ENCODE results near the gene ULK4.
"Not testable (repeated sequence)": the region's sequence is repeated elsewhere in the genome, so short reads cannot be mapped to it uniquely, and the experiment has no call there.

The ULK4 gene

GRCh38 chr3:41565948-41566514, 395.9 kb downstream of the ULK4 start:
- no peak for FAIRE-seq

- FAIRE-seq = no peak
These were observed 396.9 kb downstream of the ULK4 start for GRCh38 chr3:41565003-41565402.

- FAIRE-seq = not testable (repeated sequence)
These were observed 405.7 kb downstream of the ULK4 start for GRCh38 chr3:41556245-41556644.

GRCh38 chr3:41532976-41533375, 428.9 kb downstream of the ULK4 start:
- FAIRE-seq = no peak

DNA sequence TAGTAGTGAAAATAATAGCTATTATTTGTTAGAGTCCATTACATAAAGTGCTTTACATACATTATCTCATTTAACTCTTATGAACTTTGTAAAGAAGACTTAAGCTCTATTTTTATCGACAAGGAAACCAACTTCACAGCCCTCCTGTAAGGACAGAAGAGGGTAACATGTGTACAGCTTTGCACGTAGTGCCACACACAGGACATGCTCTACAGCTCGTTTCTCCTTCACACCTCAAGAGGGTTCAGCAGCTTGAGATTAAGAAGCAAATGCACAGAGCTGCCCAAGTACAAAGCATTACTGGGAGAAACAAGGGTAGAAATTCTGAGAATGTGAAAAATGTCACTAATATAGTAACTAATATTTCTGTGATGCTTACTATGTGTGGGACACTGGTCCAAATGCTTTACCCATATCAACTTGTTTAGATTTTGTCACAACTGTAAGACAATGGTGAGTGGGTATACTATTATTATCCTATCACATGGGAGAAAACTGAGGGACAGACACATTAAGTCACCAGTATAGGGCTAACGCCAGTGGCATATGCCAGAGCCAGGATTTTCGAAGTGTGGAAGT, 434.8 kb downstream of the ULK4 start:
- FAIRE-seq = no peak

GRCh38 chr3:41525303-41526064, 436.4 kb downstream of the ULK4 start:
- no peak for FAIRE-seq

DNA sequence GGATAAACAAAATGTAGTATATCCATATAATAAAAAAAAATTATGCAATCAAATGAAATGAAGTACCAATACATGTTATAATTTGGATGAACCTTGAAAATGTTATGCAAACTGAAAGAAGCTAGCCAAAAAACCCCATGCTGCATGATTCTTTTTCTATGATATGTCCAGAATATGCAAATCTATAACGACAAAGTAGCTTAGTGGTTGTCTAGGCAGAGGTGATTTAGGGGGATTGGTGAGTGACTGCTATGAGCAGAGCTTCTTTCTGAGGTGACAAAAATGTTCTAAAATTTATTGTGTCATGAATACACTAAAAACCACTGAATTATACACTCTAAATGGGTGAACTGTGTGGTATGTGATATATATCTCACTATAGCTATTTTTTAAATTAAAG, 438.0 kb downstream of the ULK4 start:
- FAIRE-seq = no peak

DNA sequence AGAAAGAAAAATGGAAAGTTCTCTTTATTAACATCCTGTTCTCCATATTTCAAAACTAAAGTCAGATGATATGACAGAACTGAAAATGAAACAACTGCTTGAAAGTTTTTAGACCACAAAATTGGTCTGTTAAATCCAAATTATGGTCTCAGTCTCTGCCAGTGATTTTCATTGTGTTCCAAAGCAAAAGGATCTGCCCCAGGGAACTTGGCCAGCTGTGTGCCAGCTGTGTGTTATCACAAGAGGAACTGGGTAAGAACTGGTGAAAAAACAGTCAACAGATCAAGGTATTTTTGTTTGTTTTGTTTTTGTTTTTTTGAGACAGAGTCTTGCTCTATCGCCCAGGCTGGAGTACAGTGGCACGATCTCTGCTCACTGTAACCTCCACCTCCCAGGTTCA, 439.3 kb downstream of the ULK4 start:
- FAIRE-seq = no peak

- FAIRE-seq = no peak
These were observed 440.8 kb downstream of the ULK4 start for GRCh38 chr3:41521010-41521655.

- FAIRE-seq = no peak
These were observed 442.2 kb downstream of the ULK4 start for GRCh38 chr3:41519746-41520145.

DNA sequence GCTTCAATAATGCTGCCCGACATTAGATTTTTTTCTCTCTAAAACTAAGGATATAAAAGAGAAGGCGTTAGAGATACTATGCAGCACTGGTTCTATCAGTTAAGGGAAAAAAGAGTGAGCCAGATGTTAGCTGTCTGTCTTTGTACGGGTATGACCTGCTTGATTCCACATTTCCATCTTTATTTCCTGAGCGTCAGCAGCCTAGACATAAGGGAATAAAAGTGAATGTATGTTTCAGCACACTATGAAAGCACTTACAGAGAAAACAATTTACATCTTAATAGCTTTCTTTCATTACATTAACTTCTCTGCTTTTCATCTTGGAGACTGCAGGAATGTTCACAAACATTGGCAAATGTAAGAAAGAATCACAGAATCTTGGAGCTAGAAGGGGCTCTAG, 443.3 kb downstream of the ULK4 start:
- FAIRE-seq = no peak

DNA sequence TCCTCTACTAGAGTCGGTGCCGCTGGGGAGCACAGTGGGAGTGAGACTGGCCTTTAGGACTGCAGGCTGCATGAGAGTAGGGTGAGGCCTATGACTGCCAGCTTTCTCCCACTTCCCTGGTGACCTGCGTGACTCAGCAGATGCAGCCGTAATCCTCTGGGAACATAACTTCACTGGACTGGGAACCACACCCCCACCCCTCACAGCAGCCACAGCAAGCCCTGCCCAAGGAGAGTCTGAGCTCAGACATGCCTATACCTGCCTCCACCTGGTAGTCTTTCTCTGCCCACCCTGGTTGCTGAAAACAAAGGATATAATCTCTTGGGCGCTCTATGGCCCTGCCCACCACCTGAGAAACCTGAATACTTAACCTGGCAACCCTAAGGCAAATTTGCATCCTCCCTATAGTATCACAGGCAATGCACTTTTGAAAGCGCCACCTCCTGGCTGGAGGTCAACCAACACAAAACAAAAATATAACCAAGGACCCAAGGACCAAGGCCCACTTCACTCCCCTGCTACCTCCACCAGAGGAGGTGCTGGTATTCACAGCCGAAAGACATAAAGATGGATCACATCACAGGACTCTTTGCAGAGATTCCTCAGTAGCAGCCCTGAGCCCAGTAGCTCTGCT, 453.7 kb downstream of the ULK4 start:
- FAIRE-seq = no peak

DNA sequence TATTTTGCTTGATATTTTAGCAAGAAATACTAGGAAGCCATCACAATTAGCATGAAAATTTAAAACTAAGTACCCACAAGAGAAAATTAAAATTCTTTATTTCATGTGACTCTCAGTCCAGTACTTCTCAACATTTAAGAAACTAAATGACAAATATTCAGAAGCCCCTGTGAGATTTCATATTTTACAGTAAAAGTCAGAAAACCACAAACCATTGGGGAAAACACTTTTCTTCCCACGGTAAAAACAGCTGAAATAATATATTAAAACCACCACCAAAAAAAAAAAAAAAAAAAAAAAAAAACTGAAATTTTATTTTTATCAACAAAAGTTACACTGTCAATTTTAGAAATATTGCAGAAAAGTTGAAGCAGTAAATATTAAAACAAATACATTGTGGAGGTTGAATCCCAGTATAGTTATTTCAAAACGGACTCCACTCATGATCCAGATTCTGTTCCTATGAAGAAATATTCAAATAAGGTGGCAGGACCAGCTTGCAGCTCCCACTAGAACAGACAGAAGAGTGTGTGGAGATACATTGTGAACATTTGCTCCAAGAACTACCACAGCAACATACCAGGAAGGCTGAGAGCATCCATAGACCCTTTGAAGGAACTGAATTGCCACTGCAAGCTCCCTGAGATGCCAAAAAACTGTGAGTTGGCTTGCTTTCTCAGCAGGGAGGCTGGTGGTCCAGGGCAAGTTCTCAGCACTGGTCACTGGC, 454.4 kb downstream of the ULK4 start:
- peak; percentile 12 for FAIRE-seq

- FAIRE-seq = no peak
These were observed 457.8 kb downstream of the ULK4 start for GRCh38 chr3:41503998-41504623.

DNA sequence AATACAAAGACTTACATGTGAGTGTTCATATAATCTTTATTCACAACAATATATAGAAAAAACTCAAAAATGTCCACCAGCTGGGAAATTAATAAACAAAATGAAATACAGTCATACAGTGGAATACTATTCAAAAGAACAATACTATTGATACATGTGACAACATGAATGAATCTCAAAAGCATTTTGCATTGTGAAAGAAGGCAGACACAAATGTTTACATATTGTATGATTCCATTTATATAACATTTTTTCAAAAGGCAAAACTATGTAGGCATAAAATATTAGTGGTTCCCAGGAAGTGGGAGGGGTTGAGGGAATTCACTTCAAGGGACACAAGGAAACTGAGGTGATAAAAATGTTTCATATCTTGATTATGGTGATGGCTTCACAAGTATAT, 459.4 kb downstream of the ULK4 start:
- no peak for FAIRE-seq

GRCh38 chr3:41502023-41502422, 459.9 kb downstream of the ULK4 start:
- no peak for FAIRE-seq

- FAIRE-seq = no peak
These were observed 463.1 kb downstream of the ULK4 start for GRCh38 chr3:41498847-41499246.

DNA sequence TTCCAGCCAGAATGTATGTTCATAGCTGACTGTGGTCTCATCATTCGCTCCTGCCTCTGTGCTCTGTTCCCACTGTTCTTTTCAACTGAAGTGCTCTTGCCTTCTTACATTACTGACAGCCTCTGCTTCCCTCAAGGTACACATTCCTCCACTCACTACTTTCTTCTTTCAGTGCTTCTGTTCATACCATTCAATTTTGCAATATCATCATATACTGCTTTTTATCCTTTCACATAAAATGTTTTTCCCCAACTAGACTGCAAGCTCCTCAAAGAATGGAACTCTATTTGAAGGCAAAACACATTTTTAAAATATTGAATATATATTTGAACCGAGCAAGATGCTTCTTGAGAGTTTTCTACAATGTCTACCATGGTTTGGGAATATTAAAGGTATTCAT, 471.5 kb downstream of the ULK4 start:
- no peak for FAIRE-seq

DNA sequence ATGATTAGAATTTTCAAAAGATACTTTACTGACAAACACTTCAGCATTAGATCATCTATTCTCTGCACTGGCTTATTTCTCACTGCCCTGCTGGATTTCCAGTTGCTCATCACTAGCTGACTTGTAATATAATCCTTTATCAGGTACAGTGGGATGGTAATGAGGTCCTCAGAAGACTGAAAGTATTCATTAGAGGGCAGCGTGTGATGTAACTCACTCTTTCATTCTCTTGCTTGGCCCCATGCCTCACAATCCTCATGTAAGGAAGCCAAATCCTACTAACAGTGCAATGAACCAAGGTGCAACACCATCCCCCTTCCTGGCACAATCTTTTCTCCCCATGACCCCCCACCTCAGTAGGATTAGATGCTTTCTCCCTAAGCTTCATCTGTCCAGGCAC, 472.7 kb downstream of the ULK4 start:
- no peak for FAIRE-seq

DNA sequence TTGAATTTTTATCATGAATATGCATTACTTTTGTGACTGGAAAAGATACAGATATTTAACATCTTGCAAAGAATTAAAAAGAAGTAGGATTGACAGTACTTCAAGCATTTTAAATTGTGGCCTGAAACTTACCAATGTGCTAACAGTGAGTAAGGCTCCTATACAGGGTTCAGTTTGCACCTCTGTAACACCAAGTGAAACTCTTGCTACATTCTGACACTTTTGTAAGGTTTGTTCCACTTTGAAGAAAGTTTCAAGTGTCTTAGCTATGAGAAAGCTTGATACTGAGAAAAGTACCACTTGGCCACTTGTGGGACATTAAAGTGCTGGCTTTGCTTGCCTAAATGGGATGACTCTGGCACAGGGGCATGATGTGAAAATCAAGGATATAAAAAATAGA, 473.4 kb downstream of the ULK4 start:
- no peak for FAIRE-seq

GRCh38 chr3:41485484-41485883, 476.4 kb downstream of the ULK4 start:
- no peak for FAIRE-seq

DNA sequence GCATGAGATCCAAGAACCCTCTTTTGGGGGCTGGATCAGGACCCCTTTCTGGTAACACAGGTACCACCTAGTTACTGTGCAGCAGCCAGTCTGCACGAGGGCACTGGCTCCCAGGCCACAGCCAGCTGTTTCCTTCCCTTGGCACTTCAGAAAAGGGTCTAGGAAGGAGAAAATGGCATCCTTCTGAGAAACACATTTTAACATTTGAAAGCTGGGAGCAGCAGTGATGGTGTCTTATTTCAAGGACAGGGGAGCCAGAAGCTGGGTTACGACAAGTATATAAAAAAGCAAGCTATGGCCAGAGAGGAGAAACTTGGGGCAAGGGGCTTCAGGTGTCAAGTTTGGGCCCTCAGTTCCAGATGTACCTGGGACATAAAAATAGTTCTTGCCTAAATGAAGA, 479.8 kb downstream of the ULK4 start:
- no peak for FAIRE-seq

Data from endometrium (tissue), 2 donors.